GM19099 (cell line): ENCODE data around the gene TNNI3.

Experiments
- POLR2A ChIP-seq: IDR thresholded peaks from 3 replicates; pipeline ENCODE4 v1.6.1; 2011; ENCODE audit warnings: low read depth; ENCODE audit not compliant: insufficient read length; ENCODE audit errors: extremely low read depth

The TNNI3 gene

GRCh38 chr19:55158848-55159749, 1.6 kb upstream of the TNNI3 start:
- no peak for TF ChIP-seq POLR2A

- no peak for TF ChIP-seq POLR2A
These were observed 891 bp upstream of the TNNI3 start for GRCh38 chr19:55158423-55158822.

DNA sequence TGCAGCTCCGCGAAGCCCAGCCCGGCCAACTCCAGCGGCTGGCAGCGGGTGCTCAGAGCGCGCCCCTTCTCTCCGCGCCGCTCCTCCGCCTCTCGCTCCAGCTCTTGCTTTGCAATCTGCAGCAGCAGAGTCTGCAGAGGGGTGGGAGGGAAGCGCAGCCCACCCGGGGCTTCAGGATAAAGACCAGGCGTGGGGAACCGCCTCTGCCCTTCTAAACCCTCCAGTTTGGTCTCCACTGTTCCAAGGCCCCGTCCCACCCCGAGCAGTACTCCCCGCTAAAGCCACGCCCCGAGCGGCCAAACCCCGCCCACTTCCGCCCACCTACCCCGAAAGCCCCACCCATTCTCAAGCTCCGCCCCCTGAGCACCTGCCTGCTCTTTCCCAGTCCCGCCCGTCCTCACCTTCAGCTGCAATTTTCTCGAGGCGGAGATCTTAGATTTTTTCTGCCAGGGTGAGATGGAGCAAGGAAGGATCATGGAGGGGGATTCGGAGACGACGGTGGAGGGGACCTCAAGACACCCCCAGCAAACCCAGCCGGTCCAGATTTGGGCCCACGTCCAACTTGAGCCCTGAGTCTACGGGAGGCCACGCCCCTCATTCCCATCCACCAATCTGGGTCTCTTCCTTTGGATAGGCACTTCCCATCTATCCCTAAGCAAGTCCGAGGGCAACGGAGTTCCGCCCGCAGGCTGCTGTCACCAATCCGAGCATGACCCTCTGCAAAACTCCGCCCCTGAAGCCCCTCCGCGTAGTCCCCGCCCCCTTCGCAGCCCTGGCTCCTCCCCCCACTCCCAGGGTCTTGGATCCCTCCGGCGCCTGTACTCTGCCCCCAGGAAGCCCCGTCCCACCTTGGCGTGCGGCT, 1.1 kb downstream of the TNNI3 start:
- no peak for TF ChIP-seq POLR2A

DNA sequence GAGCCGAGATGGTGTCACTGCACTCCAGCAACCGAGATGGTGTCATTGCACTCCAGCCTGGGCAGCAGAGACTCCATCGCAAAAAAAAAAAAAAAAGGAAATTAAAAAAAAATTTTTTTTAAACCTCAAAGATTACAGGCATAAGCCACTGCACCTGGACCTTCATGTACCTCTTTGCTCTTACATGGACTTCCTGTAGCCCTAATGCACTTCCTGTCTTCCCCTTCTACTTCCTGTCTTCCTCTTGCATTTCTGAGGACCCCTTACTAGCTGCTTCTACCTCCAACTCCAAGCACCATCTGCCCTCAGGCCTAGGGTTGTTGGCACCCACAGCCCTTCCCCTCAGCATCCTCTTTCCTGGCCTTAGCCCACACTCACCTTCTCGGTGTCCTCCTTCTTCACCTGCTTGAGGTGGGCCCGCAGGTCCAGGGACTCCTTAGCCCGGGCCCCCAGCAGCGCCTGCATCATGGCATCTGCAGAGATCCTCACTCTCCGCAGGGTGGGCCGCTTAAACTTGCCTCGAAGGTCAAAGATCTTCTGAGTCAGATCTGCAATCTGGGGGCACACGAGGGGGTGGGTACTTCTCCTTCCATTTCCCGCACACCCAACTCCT, 3.8 kb downstream of the TNNI3 start:
- TF ChIP-seq POLR2A = no peak

GRCh38 chr19:55152017-55152416, 5.5 kb downstream of the TNNI3 start:
- TF ChIP-seq POLR2A = no peak

DNA sequence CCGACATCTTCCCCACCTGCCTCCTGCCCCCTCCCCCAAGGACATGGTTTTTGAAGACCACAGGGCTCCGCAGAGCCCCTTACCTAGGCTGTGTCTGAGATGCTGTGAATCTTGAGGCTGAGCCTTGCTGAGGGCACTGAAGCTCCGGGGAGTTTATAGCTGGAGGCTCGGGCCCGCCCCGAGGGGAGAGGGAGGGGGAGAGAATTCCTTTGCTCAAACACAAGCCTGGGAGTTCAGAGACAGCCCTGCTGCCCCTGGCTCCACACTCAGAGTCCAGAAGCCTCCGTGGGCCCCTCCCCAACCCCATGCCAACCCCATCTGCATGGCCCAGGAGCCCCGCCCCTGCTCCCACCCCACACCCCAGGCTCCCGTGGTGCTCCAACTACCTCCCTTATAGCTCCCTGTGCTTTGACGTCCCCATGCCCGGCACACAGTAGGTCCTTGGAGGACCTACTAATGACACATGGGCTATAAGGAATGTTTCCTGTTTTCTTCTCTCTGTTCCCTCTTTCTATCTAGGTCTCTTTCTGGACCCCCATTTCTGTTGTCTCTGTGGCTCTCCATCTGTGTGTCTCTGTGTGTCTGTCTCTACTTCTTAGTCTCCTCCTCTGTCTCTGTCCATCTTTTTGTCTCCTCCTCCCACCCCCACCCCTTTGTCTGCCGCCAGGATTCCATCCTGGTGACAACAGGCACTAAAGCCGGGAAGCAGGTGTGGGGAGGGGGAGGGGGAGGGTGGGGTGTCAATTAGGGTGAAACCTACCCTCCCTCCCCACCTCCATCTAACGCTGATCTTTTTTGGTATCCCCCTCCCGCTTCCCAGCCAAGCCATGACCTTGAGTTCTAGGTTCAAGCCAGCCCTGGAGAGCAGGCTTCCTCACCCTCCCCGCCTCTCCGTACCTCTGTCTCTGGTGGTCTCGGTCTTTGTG, 8.2 kb downstream of the TNNI3 start, which contains the start of gene TNNT1:
TSS of gene TNNT1 (minus strand) at position 129 of the 926 bp plus-strand sequence. CDS start 2,049 bp downstream, outside the sequence.
- TF ChIP-seq POLR2A = no peak

DNA sequence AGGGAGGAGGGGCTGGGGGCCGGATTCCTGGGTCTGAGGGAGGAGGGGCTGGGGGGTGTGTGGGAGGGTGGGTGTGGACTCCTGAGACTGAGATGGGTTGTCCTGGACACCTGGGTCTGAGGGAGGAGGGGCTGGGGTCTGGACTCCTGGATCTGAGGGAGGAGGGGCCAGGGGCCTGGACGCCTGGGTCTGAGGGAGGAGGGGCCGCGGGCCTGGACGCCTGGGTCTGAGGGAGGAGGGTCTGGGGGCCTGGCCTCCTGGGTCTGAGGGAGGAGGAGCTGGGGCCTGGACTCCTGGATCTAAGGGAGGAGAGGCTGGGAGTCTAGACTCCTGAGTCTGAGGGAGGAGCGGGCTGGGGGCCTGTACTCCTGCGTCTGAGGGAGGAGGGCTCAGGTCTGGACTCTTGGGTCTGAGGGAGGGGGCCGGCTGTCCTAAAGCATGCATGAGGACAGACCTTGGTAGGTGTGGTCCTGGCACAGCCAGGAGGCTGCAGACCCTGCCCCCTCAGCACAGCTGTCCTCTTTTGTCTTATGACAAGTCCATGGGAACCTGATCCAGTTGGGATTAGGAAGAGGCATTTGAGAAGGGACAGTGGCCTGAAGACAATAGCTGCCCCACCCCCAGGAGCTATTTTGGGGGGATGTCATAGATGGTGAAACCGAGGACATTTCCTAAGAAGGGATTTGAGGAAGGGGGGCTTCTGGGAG, 9.8 kb downstream of the TNNI3 start:
- TF ChIP-seq POLR2A = no peak

DNA sequence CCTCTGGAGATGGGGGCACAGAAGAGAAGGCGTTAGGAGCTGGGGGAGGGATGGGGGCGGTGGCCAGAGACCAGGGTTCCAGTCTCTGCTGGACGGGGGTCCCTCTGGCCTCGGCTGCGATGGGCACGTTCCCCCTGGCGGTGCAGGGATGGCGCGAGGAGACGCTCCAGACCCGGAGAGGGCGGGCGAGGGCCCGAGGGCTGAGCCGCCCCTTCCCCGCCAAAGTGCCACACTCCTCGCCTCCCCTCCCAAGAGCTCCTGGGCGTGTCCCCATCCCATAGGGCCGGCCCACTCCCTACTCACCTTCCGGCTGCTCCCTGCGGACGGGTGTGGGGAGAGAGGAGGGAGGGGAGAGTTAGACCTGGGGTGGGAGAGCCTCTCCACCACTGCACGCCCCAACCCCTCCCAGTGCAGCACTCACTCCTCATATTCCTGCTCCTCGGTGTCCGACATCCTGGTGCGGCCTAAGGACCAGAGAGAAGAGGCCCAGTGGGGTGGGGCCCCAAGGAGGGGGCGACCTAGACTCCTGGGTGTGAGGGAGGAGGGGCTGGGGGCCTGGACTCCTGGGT, 10.7 kb downstream of the TNNI3 start:
- no peak for TF ChIP-seq POLR2A

- TF ChIP-seq POLR2A = no peak
These were observed 11.3 kb downstream of the TNNI3 start for GRCh38 chr19:55146078-55146704.

DNA sequence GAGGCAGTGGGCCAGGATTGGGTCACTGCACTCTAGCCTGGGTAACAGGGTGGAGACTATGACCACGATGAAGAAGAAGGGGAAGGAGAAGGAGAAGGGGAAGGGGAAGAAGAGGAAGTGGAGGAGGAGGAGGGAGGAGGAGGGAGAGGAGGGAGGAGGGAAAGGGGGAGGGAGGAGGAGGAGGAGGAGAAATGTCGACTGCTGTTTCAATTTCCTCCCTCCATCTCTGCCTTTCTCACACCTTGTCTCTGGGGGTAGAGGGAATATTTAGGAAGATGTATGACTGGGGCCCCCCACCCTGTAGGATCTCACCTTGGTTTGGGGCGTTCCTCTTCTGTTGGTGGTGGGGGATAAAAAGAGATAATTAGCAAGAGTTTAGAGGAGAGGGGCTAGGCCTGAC, 12.3 kb downstream of the TNNI3 start:
- no peak for TF ChIP-seq POLR2A

DNA sequence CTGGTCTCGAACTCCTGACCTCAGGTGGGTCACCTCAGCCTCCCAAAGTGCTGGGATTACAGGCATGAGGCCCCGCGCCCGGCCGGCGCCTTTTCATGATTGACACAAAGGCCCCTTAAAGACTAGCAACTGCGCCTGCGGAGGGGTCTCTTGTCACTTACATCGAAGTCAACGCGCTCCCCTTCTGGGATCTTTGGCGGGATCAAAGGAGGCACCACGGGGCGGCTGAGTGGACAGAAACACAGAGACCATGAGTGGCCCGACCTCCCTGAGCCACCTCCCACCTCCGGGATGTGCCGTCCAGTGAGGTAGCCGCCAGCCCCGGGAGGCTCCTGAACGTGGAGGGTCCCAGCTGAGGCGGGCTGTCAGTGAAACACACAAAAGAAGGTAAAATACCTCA, 15.8 kb downstream of the TNNI3 start:
- TF ChIP-seq POLR2A = no peak

GRCh38 chr19:55137915-55138314, 19.6 kb downstream of the TNNI3 start:
- no peak for TF ChIP-seq POLR2A
